HepG2 (cell line): ENCODE results near the gene TANC1.

Experiments used
- EP300 ChIP-seq, 3 experiments: sonication (generic) in 1 of 3; formaldehyde crosslinking in 1 of 3; IDR thresholded peaks; 2 replicates each; pipeline versions ENCODE4 v1.5.1 to v1.6.1; 2011 to 2020; ENCODE audit warnings: low read depth in 2 of 3, low read length in 2 of 3, borderline replicate concordance in 1 of 3, improper control_type of control experiment in 1 of 3, mild to moderate bottlenecking in 1 of 3, missing genetic modification reagents in 1 of 3, moderate library complexity in 1 of 3
- ESRRA ChIP-seq: sonication (generic); formaldehyde crosslinking; IDR thresholded peaks from 2 replicates; pipeline ENCODE4 v1.5.1; 2020; ENCODE audit warnings: mild to moderate bottlenecking, low read depth, missing genetic modification reagents
- FOXP1 ChIP-seq, 2 experiments: fragments of 450-650 bp in 1 of 2; IDR thresholded peaks; 2 replicates each; pipeline ENCODE4 v1.6.1; 2017 to 2018; ENCODE audit warnings: antibody characterized with exemption in 1 of 2
- HNRNPUL1 ChIP-seq: fragments of 200-400 bp; formaldehyde crosslinking; IDR thresholded peaks from 2 replicates; pipeline ENCODE4 v1.6.1; 2017; ENCODE audit warnings: low read depth, mild to moderate bottlenecking, low read length, moderate library complexity
- JUND ChIP-seq: sonication (generic); formaldehyde crosslinking; IDR thresholded peaks from 2 replicates; pipeline ENCODE4 v1.8.0; 2022; ENCODE audit warnings: mild to moderate bottlenecking, missing genetic modification reagents
- KDM1A ChIP-seq: IDR thresholded peaks from 2 replicates; pipeline ENCODE4 v1.6.1; 2016; ENCODE audit warnings: missing compliant biosample characterization
- NFIC ChIP-seq: IDR thresholded peaks from 2 replicates; pipeline ENCODE4 v1.6.1; 2012; ENCODE audit warnings: mild to moderate bottlenecking, low read length, inconsistent platforms
- POLR2AphosphoS5 ChIP-seq: IDR thresholded peaks from 2 replicates; pipeline ENCODE4 v1.6.1; 2012; ENCODE audit warnings: low read depth, low read length
- SALL1 ChIP-seq: sonication (generic); formaldehyde crosslinking; IDR thresholded peaks from 2 replicates; pipeline ENCODE4 v1.8.0; 2022; ENCODE audit warnings: mild to moderate bottlenecking, missing genetic modification reagents
- ZNF143 ChIP-seq: sonication (generic); formaldehyde crosslinking; IDR thresholded peaks from 2 replicates; pipeline ENCODE4 v1.4.0; 2020; ENCODE audit warnings: missing genetic modification reagents
- ZNF816 ChIP-seq: sonication (generic); formaldehyde crosslinking; IDR thresholded peaks from 2 replicates; pipeline ENCODE4 v1.8.0; 2022; ENCODE audit warnings: missing genetic modification reagents, mild to moderate bottlenecking, borderline replicate concordance
- TF ChIP-seq, protein P1 (sequence below): sonication (generic); formaldehyde crosslinking; IDR thresholded peaks from 2 replicates; pipeline ENCODE4 v1.5.0; 2020; ENCODE audit warnings: mild to moderate bottlenecking, missing genetic modification reagents, moderate library complexity
- TF ChIP-seq, protein P2 (sequence below), 2 experiments: fragments of 450-650 bp in 1 of 2; sonication (generic) in 1 of 2; formaldehyde crosslinking in 1 of 2; IDR thresholded peaks; 2 replicates each; pipeline versions ENCODE4 v1.6.1 to v1.8.0; 2016 to 2022; ENCODE audit warnings: antibody characterized with exemption in 1 of 2, mild to moderate bottlenecking in 1 of 2, missing genetic modification reagents in 1 of 2

DNA sequence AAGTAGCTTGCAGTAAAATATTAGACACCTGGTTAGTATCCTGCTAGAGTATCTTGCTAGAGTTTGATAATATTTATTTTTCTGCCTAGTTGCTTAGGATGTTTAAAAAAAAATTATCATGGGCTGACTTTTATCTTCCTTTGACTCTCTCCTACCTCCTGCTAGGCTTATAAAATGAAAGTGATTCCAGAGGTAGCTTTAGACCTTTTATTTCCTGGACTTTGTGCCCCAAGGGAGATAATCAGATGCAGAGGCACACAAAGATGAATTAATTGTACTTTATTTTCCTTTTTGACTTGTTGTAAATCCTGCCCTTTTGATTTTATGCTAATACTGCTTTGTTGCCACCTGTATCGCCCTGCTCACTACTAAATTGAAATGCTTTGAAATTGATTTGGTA is 187.4 kb downstream of the TANC1 start:
- TF ChIP-seq ZNF143 (CRISPR knock-in tag) (no peak), FOXP1 (IDR thresholded peaks at IDR 0.05) (no peak), FOXP1 (CRISPR knock-in tag; IDR thresholded peaks at IDR 0.05) (no peak), HNRNPUL1 (no peak), POLR2AphosphoS5 (no peak), ZNF816 (no peak), SALL1 (no peak), JUND (CRISPR knock-in tag) (no peak), EP300 (IDR thresholded peaks at IDR 0.05; ENCODE audit: low read depth in 2 of 2, low read length in 2 of 2) (no peak), EP300 (CRISPR knock-in tag; IDR thresholded peaks at IDR 0.05; ENCODE audit: borderline replicate concordance) (no peak), KDM1A (CRISPR knock-in tag) (no peak), NFIC (no peak), ESRRA (no peak)
- TF ChIP-seq, protein P1, sequence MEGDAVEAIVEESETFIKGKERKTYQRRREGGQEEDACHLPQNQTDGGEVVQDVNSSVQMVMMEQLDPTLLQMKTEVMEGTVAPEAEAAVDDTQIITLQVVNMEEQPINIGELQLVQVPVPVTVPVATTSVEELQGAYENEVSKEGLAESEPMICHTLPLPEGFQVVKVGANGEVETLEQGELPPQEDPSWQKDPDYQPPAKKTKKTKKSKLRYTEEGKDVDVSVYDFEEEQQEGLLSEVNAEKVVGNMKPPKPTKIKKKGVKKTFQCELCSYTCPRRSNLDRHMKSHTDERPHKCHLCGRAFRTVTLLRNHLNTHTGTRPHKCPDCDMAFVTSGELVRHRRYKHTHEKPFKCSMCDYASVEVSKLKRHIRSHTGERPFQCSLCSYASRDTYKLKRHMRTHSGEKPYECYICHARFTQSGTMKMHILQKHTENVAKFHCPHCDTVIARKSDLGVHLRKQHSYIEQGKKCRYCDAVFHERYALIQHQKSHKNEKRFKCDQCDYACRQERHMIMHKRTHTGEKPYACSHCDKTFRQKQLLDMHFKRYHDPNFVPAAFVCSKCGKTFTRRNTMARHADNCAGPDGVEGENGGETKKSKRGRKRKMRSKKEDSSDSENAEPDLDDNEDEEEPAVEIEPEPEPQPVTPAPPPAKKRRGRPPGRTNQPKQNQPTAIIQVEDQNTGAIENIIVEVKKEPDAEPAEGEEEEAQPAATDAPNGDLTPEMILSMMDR (CRISPR knock-in tag) = no peak
- TF ChIP-seq, protein P2, sequence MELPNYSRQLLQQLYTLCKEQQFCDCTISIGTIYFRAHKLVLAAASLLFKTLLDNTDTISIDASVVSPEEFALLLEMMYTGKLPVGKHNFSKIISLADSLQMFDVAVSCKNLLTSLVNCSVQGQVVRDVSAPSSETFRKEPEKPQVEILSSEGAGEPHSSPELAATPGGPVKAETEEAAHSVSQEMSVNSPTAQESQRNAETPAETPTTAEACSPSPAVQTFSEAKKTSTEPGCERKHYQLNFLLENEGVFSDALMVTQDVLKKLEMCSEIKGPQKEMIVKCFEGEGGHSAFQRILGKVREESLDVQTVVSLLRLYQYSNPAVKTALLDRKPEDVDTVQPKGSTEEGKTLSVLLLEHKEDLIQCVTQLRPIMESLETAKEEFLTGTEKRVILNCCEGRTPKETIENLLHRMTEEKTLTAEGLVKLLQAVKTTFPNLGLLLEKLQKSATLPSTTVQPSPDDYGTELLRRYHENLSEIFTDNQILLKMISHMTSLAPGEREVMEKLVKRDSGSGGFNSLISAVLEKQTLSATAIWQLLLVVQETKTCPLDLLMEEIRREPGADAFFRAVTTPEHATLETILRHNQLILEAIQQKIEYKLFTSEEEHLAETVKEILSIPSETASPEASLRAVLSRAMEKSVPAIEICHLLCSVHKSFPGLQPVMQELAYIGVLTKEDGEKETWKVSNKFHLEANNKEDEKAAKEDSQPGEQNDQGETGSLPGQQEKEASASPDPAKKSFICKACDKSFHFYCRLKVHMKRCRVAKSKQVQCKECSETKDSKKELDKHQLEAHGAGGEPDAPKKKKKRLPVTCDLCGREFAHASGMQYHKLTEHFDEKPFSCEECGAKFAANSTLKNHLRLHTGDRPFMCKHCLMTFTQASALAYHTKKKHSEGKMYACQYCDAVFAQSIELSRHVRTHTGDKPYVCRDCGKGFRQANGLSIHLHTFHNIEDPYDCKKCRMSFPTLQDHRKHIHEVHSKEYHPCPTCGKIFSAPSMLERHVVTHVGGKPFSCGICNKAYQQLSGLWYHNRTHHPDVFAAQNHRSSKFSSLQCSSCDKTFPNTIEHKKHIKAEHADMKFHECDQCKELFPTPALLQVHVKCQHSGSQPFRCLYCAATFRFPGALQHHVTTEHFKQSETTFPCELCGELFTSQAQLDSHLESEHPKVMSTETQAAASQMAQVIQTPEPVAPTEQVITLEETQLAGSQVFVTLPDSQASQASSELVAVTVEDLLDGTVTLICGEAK (IDR thresholded peaks at IDR 0.05) = no peak
- TF ChIP-seq, protein P2 (CRISPR knock-in tag; IDR thresholded peaks at IDR 0.05) = no peak
